Renal pelvis (tissue), 4 donors: ENCODE results near the gene NDUFAF4. TPM values are rescaled to one million over a fixed set of nuclear protein-coding genes. Genes with fewer than 3 reads are reported as not detected.

Source experiments
- DNase-seq: peaks from one replicate; pipeline ENCODE4 v3.0.0-alpha.2; 2013
- polyA plus RNA-seq, 3 donors: library from polyadenylated mRNA; unstranded; fragments of 120-200 nt; gene quantifications; one replicate each; pipeline ENCODE4 v1.2.1, GENCODE V29; 2013; ENCODE audit not compliant: insufficient read length in 3 of 3

NDUFAF4 gene
- polyA plus RNA-seq, 3 donors: 32.4 to 37.8 (median 32.7) TPM

DNA sequence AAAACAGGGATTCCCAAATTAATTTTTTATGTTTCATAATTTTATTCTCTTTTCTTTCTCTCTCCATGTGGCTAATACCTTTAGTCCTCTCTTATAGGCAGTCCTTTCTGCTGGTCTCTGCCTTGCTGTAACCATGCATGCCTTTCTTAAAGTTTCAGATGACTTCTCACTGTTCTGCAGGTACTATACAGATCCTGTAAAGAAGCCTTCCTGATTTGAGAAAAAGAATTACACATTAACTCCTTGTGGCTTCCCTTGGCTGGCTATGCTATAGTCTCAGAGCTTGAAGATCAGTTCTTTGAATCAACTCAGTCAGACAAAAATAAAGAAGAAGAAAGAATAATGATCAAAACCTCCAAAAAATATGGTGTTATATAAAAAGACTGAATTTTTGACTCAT is 53.2 kb downstream of the NDUFAF4 start:
- no peak for DNase-seq

DNA sequence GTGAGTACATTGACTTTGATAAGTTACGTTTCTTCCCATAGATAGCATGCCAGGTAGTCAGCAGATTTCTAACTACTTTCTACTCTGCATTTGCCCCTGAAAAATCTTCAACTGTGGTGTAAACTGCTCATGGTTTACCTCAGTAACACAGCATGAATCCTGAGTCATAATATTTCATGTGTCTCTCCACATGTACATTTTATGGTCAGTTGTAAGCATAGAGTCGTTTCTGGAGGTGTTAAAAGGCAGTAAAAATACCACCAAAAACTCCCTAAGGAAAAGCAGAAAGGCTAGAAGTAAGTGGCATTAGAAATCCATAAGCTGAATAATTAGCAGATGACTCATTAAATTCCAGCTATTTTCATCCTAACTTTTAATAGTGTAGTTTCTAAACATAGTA is 56.3 kb downstream of the NDUFAF4 start:
- no peak for DNase-seq

Other genes starting within 250 kb of the NDUFAF4 start
- gene GPR63, start 60.4 kb downstream of the NDUFAF4 start, polyA plus RNA-seq: 1 to 10 TPM; 2.7 to 4.3 (median 3.3) TPM
- 1 to 10 TPM; 3.3 to 4.4 (median 3.5) TPM for gene KLHL32, start 26.8 kb upstream of the NDUFAF4 start, polyA plus RNA-seq